ENCODE data around the gene NAAA. TPM values are rescaled to one million over a fixed set of nuclear protein-coding genes. Genes with fewer than 3 reads are reported as not detected.

Gene NAAA
- total and polyA plus RNA-seq, 2 donors (not counting 1 experiment from before 2014, with no cell fraction given): 51.4 to 55.2 TPM

- DNase-seq (no peak), ATAC-seq (ENCODE audit: low read depth) (no peak)
- Histone ChIP-seq H2AFZ (ENCODE audit: insufficient read depth, low read depth, low read length, poor library complexity, severe bottlenecking) (no peak overlapping the region), H3K4me1 (ENCODE audit: control insufficient read depth in 2 of 2, insufficient read depth in 2 of 2, low read length in 2 of 2) (no peaks in the 10 kb centered on the region), H3K9ac (ENCODE audit: low read length) (no peak overlapping the region), H3K27ac (ENCODE audit: low read length in 2 of 2) (no peak overlapping the region), H3K9me3 (ENCODE audit: control extremely low read depth in 1 of 3, control insufficient read depth in 2 of 3, insufficient read depth in 1 of 3, low read length in 2 of 3) (no peaks in the 10 kb centered on the region), H3K36me3 (replicated peaks in 1 of 2; ENCODE audit: control extremely low read depth in 1 of 2, control insufficient read depth in 1 of 2, extremely low read depth in 1 of 2, insufficient read depth in 2 of 2, low read length in 1 of 2) (peaks cover 0 to 70% of the 10 kb centered on the region in 2 experiments), H4K20me1 (ENCODE audit: control insufficient read depth, insufficient read depth, low read length, poor library complexity, severe bottlenecking) (no peaks in the 10 kb centered on the region), H3K4me3 (ENCODE audit: control extremely low read depth in 1 of 5, extremely low read depth in 1 of 5, insufficient read depth in 1 of 5, low read depth in 2 of 5, low read length in 4 of 5) (no peak overlapping the region), H3K79me2 (ENCODE audit: control insufficient read depth, insufficient read depth, low read length) (no peaks in the 10 kb centered on the region), H3K4me2 (replicated peaks; ENCODE audit: low read depth, low read length, poor library complexity, severe bottlenecking) (no peak overlapping the region), H3K27me3 (replicated peaks in 1 of 4; ENCODE audit: control extremely low read depth in 1 of 4, control insufficient read depth in 3 of 4, insufficient read depth in 4 of 4, low read length in 3 of 4) (no peaks in the 10 kb centered on the region)
- intact Hi-C loops (cut with micrococcal nuclease): no loop called here
- Mint-ChIP-seq H3K4me1 (no peaks in the 10 kb centered on the region), H3K27me3 (no peaks in the 10 kb centered on the region), H3K9me3 (ENCODE audit: insufficient read depth) (no peaks in the 10 kb centered on the region), H3K4me3 (no peak overlapping the region), H3K27ac (no peak overlapping the region)
- ChIA-PET CTCF (no interaction called here), POLR2A (no interaction called here)
- WGBS (ENCODE audit: insufficient coverage): 100% methylated on average over 1 of the region's 3 CpGs
- TF ChIP-seq CTCF (IDR thresholded peaks at IDR 0.05) (no peak), EZH2 (IDR thresholded peaks at IDR 0.05; ENCODE audit: borderline replicate concordance, insufficient read depth, low read depth, low read length, poor library complexity, severe bottlenecking) (no peak)
Measured at GRCh38 chr4:75919920-75920319, 20.9 kb downstream of the NAAA start.

GRCh38 chr4:75916091-75916661 lies 24.6 kb downstream of the NAAA start:
- Mint-ChIP-seq H3K4me3 (no peak overlapping the region), H3K27me3 (no peaks in the 10 kb centered on the region), H3K9me3 (ENCODE audit: insufficient read depth) (no peaks in the 10 kb centered on the region), H3K27ac (no peak overlapping the region), H3K4me1 (no peaks in the 10 kb centered on the region)
- ChIA-PET POLR2A (no interaction called here), CTCF (interaction anchor here (0.7 to 4.4 kb wide), 16 partner anchors 10 to 151 kb away, joined by 3 to 21 read pairs (median 7); partner anchors contain the start of genes NAAA and SDAD1)
- peak; percentile 48 for DNase-seq
- no peak overlapping the region for H3K4me2 ChIP-seq (replicated peaks; ENCODE audit: low read depth, low read length, poor library complexity, severe bottlenecking)
- ATAC-seq (ENCODE audit: low read depth): peak; percentile 79
- no peak overlapping the region for H3K27ac ChIP-seq (ENCODE audit: low read length in 2 of 2)
- H3K9me3 ChIP-seq (ENCODE audit: control extremely low read depth in 1 of 3, control insufficient read depth in 2 of 3, insufficient read depth in 1 of 3, low read length in 2 of 3): no peaks in the 10 kb centered on the region
- no peaks in the 10 kb centered on the region for H3K79me2 ChIP-seq (ENCODE audit: control insufficient read depth, insufficient read depth, low read length)
- TF ChIP-seq EZH2 (IDR thresholded peaks at IDR 0.05; ENCODE audit: borderline replicate concordance, insufficient read depth, low read depth, low read length, poor library complexity, severe bottlenecking) (no peak), CTCF (IDR thresholded peaks at IDR 0.05) (peak; percentile 79)
- H3K4me3 ChIP-seq (ENCODE audit: control extremely low read depth in 1 of 5, extremely low read depth in 1 of 5, insufficient read depth in 1 of 5, low read depth in 2 of 5, low read length in 4 of 5): no peak overlapping the region
- no peaks in the 10 kb centered on the region for H3K4me1 ChIP-seq (ENCODE audit: control insufficient read depth in 2 of 2, insufficient read depth in 2 of 2, low read length in 2 of 2)
- WGBS (ENCODE audit: insufficient coverage): no CpG with 5 or more reads among the region's 1 CpG
- H2AFZ ChIP-seq (ENCODE audit: insufficient read depth, low read depth, low read length, poor library complexity, severe bottlenecking): no peak overlapping the region
- peaks cover 0 to 46% of the 10 kb centered on the region in 2 experiments for H3K36me3 ChIP-seq (replicated peaks in 1 of 2; ENCODE audit: control extremely low read depth in 1 of 2, control insufficient read depth in 1 of 2, extremely low read depth in 1 of 2, insufficient read depth in 2 of 2, low read length in 1 of 2)
- intact Hi-C loops (cut with micrococcal nuclease): loop anchor here (1.0 kb wide), 1 partner anchor 151 kb away; no protein-coding TSS in a partner anchor
- H4K20me1 ChIP-seq (ENCODE audit: control insufficient read depth, insufficient read depth, low read length, poor library complexity, severe bottlenecking): no peaks in the 10 kb centered on the region
- H3K27me3 ChIP-seq (replicated peaks in 1 of 4; ENCODE audit: control extremely low read depth in 1 of 4, control insufficient read depth in 3 of 4, insufficient read depth in 4 of 4, low read length in 3 of 4): no peaks in the 10 kb centered on the region
- H3K9ac ChIP-seq (ENCODE audit: low read length): no peak overlapping the region
